GM10266 (cell line): ENCODE results near the gene CACNG3.

ENCODE experiments used
- DNase-seq: peaks from one replicate; pipeline ENCODE4 v3.0.0; 2012; ENCODE audit errors: extremely low spot score
- CTCF ChIP-seq: IDR thresholded peaks from 2 replicates; pipeline ENCODE4 v1.5.1; 2012; ENCODE audit warnings: mild to moderate bottlenecking, low read depth; ENCODE audit not compliant: control insufficient read depth, insufficient read depth; ENCODE audit errors: missing control alignments

The CACNG3 gene

GRCh38 chr16:24360936-24361335, 104.8 kb downstream of the CACNG3 start:
- DNase-seq = no peak
- no peak for TF ChIP-seq CTCF

GRCh38 chr16:24364596-24364995, 108.5 kb downstream of the CACNG3 start:
- no peak for DNase-seq
- no peak for TF ChIP-seq CTCF

GRCh38 chr16:24367186-24367710, 111.1 kb downstream of the CACNG3 start:
- no peak for DNase-seq
- no peak for TF ChIP-seq CTCF

GRCh38 chr16:24372824-24373223, 116.7 kb downstream of the CACNG3 start:
- TF ChIP-seq CTCF = no peak
- no peak for DNase-seq

- no peak for DNase-seq
- no peak for TF ChIP-seq CTCF
Observed at GRCh38 chr16:24378999-24379398, 122.9 kb downstream of the CACNG3 start.

- TF ChIP-seq CTCF = no peak
- DNase-seq = no peak
Observed at GRCh38 chr16:24381470-24382118, 125.5 kb downstream of the CACNG3 start.

- no peak for DNase-seq
- no peak for TF ChIP-seq CTCF
Observed at GRCh38 chr16:24382762-24383407, 126.8 kb downstream of the CACNG3 start.
